ENCODE results near the gene EDN3.

Gene EDN3

GRCh38 chr20:59318201-59318790 lies 17.9 kb downstream of the EDN3 start:
- TF ChIP-seq CTCF (IDR thresholded peaks at IDR 0.05; ENCODE audit: insufficient read depth, low read length, poor library complexity, severe bottlenecking), result no peak
- DNase-seq (ENCODE audit: extremely low read depth, insufficient read length), result no peak
- Histone ChIP-seq H3K4me3 (replicated peaks; ENCODE audit: low read depth, low read length) (no peak overlapping the region), H3K36me3 (ENCODE audit: control insufficient read depth, insufficient read depth, low read length) (no peaks in the 10 kb centered on the region), H3K27me3 (replicated peaks; ENCODE audit: control insufficient read depth, insufficient read depth, low read length) (peaks cover 1% of the 10 kb centered on the region; the same call in 1 of the 2 replicates)

- no peak for TF ChIP-seq CTCF (IDR thresholded peaks at IDR 0.05; ENCODE audit: insufficient read depth, low read length, poor library complexity, severe bottlenecking)
- Histone ChIP-seq H3K4me3 (replicated peaks; ENCODE audit: low read depth, low read length) (no peak overlapping the region), H3K27me3 (replicated peaks; ENCODE audit: control insufficient read depth, insufficient read depth, low read length) (peaks cover 1% of the 10 kb centered on the region), H3K36me3 (ENCODE audit: control insufficient read depth, insufficient read depth, low read length) (no peaks in the 10 kb centered on the region)
- no peak for DNase-seq (ENCODE audit: extremely low read depth, insufficient read length)
Measured at GRCh38 chr20:59318803-59319202, 18.4 kb downstream of the EDN3 start.

- H3K4me3 ChIP-seq (replicated peaks; ENCODE audit: low read depth, low read length), result no peak overlapping the region
- H3K27me3 ChIP-seq (replicated peaks; ENCODE audit: control insufficient read depth, insufficient read depth, low read length), result peaks cover 1% of the 10 kb centered on the region
- no peak for DNase-seq (ENCODE audit: extremely low read depth, insufficient read length)
- no peaks in the 10 kb centered on the region for H3K36me3 ChIP-seq (ENCODE audit: control insufficient read depth, insufficient read depth, low read length)
- TF ChIP-seq CTCF (IDR thresholded peaks at IDR 0.05; ENCODE audit: insufficient read depth, low read length, poor library complexity, severe bottlenecking), result no peak
Measured at GRCh38 chr20:59320426-59320825, 20.0 kb downstream of the EDN3 start.

DNA sequence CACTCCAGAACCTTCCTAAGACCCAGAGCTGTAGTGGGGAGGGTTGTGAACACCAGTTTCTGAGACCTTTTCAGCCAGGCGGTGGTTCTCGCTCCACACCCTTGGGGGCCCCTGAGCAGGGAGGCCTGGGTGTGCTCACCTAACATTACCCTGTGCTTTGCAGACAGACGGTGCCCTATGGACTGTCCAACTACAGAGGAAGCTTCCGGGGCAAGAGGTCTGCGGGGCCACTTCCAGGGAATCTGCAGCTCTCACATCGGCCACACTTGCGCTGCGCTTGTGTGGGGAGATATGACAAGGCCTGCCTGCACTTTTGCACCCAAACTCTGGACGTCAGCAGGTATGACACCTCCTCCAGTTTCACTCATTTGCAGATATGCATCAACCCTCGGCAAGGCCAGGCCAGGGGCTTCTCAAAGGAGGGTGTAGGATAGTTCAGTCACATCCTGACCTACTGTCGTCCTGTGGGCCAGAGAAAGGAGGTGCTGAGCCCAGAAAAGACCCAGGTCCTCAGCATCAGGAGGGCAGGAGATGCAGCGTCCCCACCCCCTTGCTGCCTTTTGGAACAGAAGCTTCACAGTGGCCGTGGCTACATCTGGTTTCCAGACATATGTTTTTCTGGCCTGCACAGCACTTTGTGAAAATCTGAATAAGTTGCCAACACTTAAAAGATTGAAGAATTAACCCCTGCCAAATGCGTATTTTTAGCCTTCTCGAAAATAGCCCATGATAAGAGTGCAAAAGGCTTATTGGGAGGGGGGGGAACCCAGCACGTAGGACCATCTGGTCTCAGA lies 20.6 kb downstream of the EDN3 start:
- Histone ChIP-seq H3K36me3 (ENCODE audit: control insufficient read depth, insufficient read depth, low read length) (no peaks in the 10 kb centered on the region), H3K27me3 (replicated peaks; ENCODE audit: control insufficient read depth, insufficient read depth, low read length) (peaks cover 1% of the 10 kb centered on the region), H3K4me3 (replicated peaks; ENCODE audit: low read depth, low read length) (no peak overlapping the region)
- no peak for TF ChIP-seq CTCF (IDR thresholded peaks at IDR 0.05; ENCODE audit: insufficient read depth, low read length, poor library complexity, severe bottlenecking)
- DNase-seq (ENCODE audit: extremely low read depth, insufficient read length), result no peak

DNA sequence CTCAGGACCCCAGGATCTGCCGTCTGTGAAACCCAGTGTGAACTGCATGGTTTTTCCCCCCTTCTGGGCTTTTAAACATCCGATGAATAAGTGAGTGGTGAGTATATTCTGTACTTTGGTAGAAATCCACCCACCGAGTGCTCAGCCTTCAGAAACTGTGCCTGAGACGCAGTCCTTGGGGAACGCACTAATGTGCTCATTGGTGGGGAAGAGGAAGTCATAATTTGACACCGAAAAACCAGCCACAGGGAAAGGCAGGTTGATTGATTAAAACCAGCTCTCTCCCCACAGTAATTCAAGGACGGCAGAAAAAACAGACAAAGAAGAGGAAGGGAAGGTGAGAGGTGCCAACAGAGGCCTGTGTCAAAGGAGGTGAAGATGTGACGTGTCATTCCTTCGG lies 21.7 kb downstream of the EDN3 start:
- Histone ChIP-seq H3K4me3 (replicated peaks; ENCODE audit: low read depth, low read length) (no peak overlapping the region), H3K36me3 (ENCODE audit: control insufficient read depth, insufficient read depth, low read length) (no peaks in the 10 kb centered on the region), H3K27me3 (replicated peaks; ENCODE audit: control insufficient read depth, insufficient read depth, low read length) (peaks cover 1% of the 10 kb centered on the region)
- no peak for DNase-seq (ENCODE audit: extremely low read depth, insufficient read length)
- no peak for TF ChIP-seq CTCF (IDR thresholded peaks at IDR 0.05; ENCODE audit: insufficient read depth, low read length, poor library complexity, severe bottlenecking)
